Testis (tissue), 2 donors: Measurements from ENCODE around the gene MUCL1.

ENCODE experiments used
- POLR2A ChIP-seq: fragments of 450-650 bp; IDR thresholded peaks from one replicate; pipeline ENCODE4 v1.6.1; 2017; ENCODE audit warnings: antibody characterized with exemption, mild to moderate bottlenecking, moderate library complexity
- TF ChIP-seq, protein P1 (sequence below), 3 experiments: fragments of 450-650 bp in 2 of 3; fragments of 200-600 bp in 1 of 3; sonication (generic) in 1 of 3; IDR thresholded peaks; one replicate each; pipeline ENCODE4 v1.5.1; 2016 to 2019; ENCODE audit warnings: antibody characterized with exemption in 3 of 3, mild to moderate bottlenecking in 2 of 3, moderate library complexity in 1 of 3

DNA sequence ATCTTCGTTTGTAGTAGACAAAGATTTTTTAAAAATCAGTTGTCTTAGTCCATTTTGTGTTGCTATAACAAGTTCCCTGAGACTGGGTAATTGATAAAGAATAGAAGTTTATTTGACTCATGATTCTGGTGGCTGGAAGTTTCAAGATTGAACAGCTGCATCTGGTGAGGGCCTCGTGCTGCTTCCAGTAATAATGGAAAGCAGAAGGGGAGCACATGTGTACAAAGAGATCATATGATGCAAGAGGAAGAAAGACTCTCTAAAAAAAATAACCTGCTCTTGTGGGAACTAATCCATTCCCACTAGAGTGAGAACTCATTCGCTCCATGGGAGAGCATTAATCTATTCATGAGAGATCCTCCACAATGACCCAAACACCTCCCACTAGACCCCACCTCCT lies 24.8 kb downstream of the MUCL1 start:
- TF ChIP-seq, protein P1, sequence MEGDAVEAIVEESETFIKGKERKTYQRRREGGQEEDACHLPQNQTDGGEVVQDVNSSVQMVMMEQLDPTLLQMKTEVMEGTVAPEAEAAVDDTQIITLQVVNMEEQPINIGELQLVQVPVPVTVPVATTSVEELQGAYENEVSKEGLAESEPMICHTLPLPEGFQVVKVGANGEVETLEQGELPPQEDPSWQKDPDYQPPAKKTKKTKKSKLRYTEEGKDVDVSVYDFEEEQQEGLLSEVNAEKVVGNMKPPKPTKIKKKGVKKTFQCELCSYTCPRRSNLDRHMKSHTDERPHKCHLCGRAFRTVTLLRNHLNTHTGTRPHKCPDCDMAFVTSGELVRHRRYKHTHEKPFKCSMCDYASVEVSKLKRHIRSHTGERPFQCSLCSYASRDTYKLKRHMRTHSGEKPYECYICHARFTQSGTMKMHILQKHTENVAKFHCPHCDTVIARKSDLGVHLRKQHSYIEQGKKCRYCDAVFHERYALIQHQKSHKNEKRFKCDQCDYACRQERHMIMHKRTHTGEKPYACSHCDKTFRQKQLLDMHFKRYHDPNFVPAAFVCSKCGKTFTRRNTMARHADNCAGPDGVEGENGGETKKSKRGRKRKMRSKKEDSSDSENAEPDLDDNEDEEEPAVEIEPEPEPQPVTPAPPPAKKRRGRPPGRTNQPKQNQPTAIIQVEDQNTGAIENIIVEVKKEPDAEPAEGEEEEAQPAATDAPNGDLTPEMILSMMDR (IDR thresholded peaks at IDR 0.05): no peak
- no peak for TF ChIP-seq POLR2A
